NT2/D1 (cell line): Measurements from ENCODE around the gene SH3PXD2A.

ENCODE experiments used
- SUZ12 ChIP-seq: IDR thresholded peaks from 2 replicates; pipeline ENCODE4 v1.6.1; 2011; ENCODE audit not compliant: insufficient read length, insufficient read depth; ENCODE audit errors: extremely low read depth
- ZNF274 ChIP-seq: IDR thresholded peaks from 2 replicates; pipeline ENCODE4 v1.6.1; 2011; ENCODE audit warnings: mild to moderate bottlenecking, low read depth, low read length

DNA sequence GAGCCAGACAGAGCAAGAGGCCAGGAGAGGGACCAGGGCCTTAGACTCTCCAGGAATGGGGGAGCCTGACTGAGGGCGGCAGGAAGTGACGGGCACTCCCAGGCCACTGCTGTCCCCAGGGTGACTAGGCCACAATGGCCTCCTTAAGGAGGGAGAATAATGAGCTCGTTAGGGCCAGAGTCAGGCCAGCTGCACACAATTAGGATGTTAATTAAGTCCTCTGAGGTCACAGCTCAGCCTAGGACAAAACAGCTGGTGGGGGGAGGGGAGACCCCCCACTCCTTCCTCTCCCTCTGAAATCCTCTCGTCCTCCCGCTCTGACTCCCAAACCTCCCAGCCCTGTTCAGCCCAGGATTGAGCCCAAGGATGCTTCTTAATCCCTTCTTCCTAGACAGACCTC, 218.9 kb downstream of the SH3PXD2A start:
- TF ChIP-seq SUZ12 (no peak), ZNF274 (no peak)
